ENCODE data around the gene GNAL. TPM values are rescaled to one million over a fixed set of nuclear protein-coding genes. Genes with fewer than 3 reads are reported as not detected.

The GNAL gene
- total RNA-seq, 1 experiment from 2014 or later, result 0.15 TPM

GRCh38 chr18:11859903-11860407 lies 170.9 kb downstream of the GNAL start:
- Histone ChIP-seq H3K4me1 (ENCODE audit: insufficient read depth, low read length) (peaks cover 45% of the 10 kb centered on the region), H3K9me3 (ENCODE audit: low read length) (no peaks in the 10 kb centered on the region), H3K27ac (ENCODE audit: low read length) (peak overlapping the region; percentile 96), H3K4me2 (ENCODE audit: low read length) (peak overlapping the region; percentile 71), H3K9me2 (replicated peaks; ENCODE audit: low read length) (no peaks in the 10 kb centered on the region), H3F3A (ENCODE audit: low read length, unreplicated experiment) (peaks cover 4% of the 10 kb centered on the region), H4K20me1 (ENCODE audit: low read length) (no peaks in the 10 kb centered on the region), H3K27me3 (ENCODE audit: low read length) (no peaks in the 10 kb centered on the region), H3K4me3 (ENCODE audit: low read length) (no peak overlapping the region), H3K36me3 (ENCODE audit: low read depth, low read length) (no peaks in the 10 kb centered on the region), H3K79me2 (ENCODE audit: low read length) (peaks cover 28% of the 10 kb centered on the region), H2AFZ (ENCODE audit: low read length) (no peak overlapping the region), H3K9ac (ENCODE audit: low read length) (peak overlapping the region; percentile 89)
- TF ChIP-seq CTCF (conservative IDR thresholded peaks at IDR 0.05; ENCODE audit: low read depth, low read length) (peak; percentile 70), EZH2 (IDR thresholded peaks at IDR 0.05; ENCODE audit: low read length, unreplicated experiment) (no peak)
- DNase-seq (peak; percentile 98), ATAC-seq (peak; percentile 70)
- ChIA-PET CTCF (interaction anchor here (0.5 to 0.6 kb wide), 2 partner anchors 11 to 129 kb away, joined by 3 to 4 read pairs; no protein-coding TSS in a partner anchor), POLR2A (ENCODE audit: unreplicated experiment) (interaction anchor here (1.3 kb wide), 1 partner anchor 9 kb away, joined by 4 read pairs; the partner anchor contains the start of gene CHMP1B)
- no TSS peak for BruUV-seq (replicated peaks)
- intact Hi-C loops (cut with micrococcal nuclease), result loop anchor here (1.0 kb wide), 2 partner anchors 10 to 12 kb away; no protein-coding TSS in a partner anchor

GRCh38 chr18:11860594-11861450 lies 171.8 kb downstream of the GNAL start:
- ATAC-seq (no peak), DNase-seq (no peak)
- BruUV-seq (replicated peaks), result no TSS peak
- no peaks in the 10 kb centered on the region for H4K20me1 ChIP-seq (ENCODE audit: low read length)
- intact Hi-C loops (cut with micrococcal nuclease), result loop anchor here (1.0 kb wide), 2 partner anchors 11 kb away; no protein-coding TSS in a partner anchor
- peak overlapping the region; percentile 96 for H3K27ac ChIP-seq (ENCODE audit: low read length)
- H3K4me2 ChIP-seq (ENCODE audit: low read length), result peak overlapping the region; percentile 0; the same call in 1 of the 2 replicates
- TF ChIP-seq CTCF (conservative IDR thresholded peaks at IDR 0.05; ENCODE audit: low read depth, low read length) (no peak), EZH2phosphoT487 (IDR thresholded peaks at IDR 0.05; ENCODE audit: borderline replicate concordance, low read length) (no peak), EZH2 (IDR thresholded peaks at IDR 0.05; ENCODE audit: low read length, unreplicated experiment) (no peak)
- peaks cover 44% of the 10 kb centered on the region for H3K4me1 ChIP-seq (ENCODE audit: insufficient read depth, low read length)
- peaks cover 4% of the 10 kb centered on the region for H3F3A ChIP-seq (ENCODE audit: low read length, unreplicated experiment)
- H3K9me2 ChIP-seq (replicated peaks; ENCODE audit: low read length), result no peaks in the 10 kb centered on the region
- ChIA-PET CTCF (interaction anchor here (0.6 kb wide), 1 partner anchor 119 kb away, joined by 3 read pairs; no protein-coding TSS in a partner anchor), POLR2A (ENCODE audit: unreplicated experiment) (no interaction called here)
- no peaks in the 10 kb centered on the region for H3K9me3 ChIP-seq (ENCODE audit: low read length)
- H3K27me3 ChIP-seq (ENCODE audit: low read length), result no peaks in the 10 kb centered on the region
- no peak overlapping the region for H3K4me3 ChIP-seq (ENCODE audit: low read length)
- peak overlapping the region; percentile 53 for H3K9ac ChIP-seq (ENCODE audit: low read length)
- peaks cover 20% of the 10 kb centered on the region for H3K79me2 ChIP-seq (ENCODE audit: low read length)
- H2AFZ ChIP-seq (ENCODE audit: low read length), result no peak overlapping the region
- H3K36me3 ChIP-seq (ENCODE audit: low read depth, low read length), result no peaks in the 10 kb centered on the region
